Motor neuron (in vitro differentiated cells): Measurements from ENCODE around the gene TBCC. TPM values are rescaled to one million over a fixed set of nuclear protein-coding genes. Genes with fewer than 3 reads are reported as not detected.
A peak's percentile ranks its signal among the peaks of the same experiment; 100 is the strongest.
"Not testable (repeated sequence)": the region's sequence is repeated elsewhere in the genome, so short reads cannot be mapped to it uniquely, and the experiment has no call there.

Experiments
- ATAC-seq, 8 experiments: fragments of 200-7000 bp; cut with Tn5 transposase; replicated peaks in 6 of 8; 2 replicates each; pipeline ENCODE4 v1.8.0; 2021; ENCODE audit warnings: mild to moderate bottlenecking in 8 of 8, moderate library complexity in 8 of 8
- H3K27ac ChIP-seq, 2 donors: fragments of 250-450 bp; sonication (Bioruptor Pico); 2 replicates each; pipeline ENCODE4 v1.9.0; 2021; ENCODE audit warnings: antibody characterized with exemption in 2 of 2, mild to moderate bottlenecking in 2 of 2, moderate library complexity in 1 of 2
- H3K4me1 ChIP-seq, 2 donors: fragments of 250-450 bp; sonication (Bioruptor Pico); replicated peaks in 1 of 2; 2 replicates each; pipeline ENCODE4 v1.6.1; 2021; ENCODE audit warnings: antibody characterized with exemption in 2 of 2, mild to moderate bottlenecking in 2 of 2, moderate library complexity in 1 of 2
- H3K4me3 ChIP-seq, 5 donors: fragments of 250-450 bp; sonication (Bioruptor Pico); 2 replicates each; pipeline ENCODE4 v1.9.0; 2021; ENCODE audit warnings: antibody characterized with exemption in 5 of 5, mild to moderate bottlenecking in 5 of 5, moderate library complexity in 4 of 5
- WGBS, 10 experiments: fragments of 450-650 bp; shearing (Covaris generic); methylation state at CpG; one replicate each; pipeline ENCODE4 v1.0.0; 2022; 5-methylcytosine and 5-hydroxymethylcytosine counted together
- in situ Hi-C, 9 experiments: fragments of 400-800 bp; cut with MboI; loops; one replicate each; pipeline ENCODE4 v1.15.0; 2021; ENCODE audit warnings: low sequenced_read_pairs in 9 of 9, low pct_unique_long_range_greater_than_20kb in 2 of 9; ENCODE audit not compliant: unreplicated experiment in 9 of 9
- total RNA-seq, 8 experiments: library from RNA; unstranded; fragments of 300-600 nt; gene quantifications; 2 replicates each; pipeline versions ENCODE4 v1.2.3 to v1.2.4, GENCODE V29; 2022

The TBCC gene
- total RNA-seq, 8 experiments from 2014 or later: 24.5 to 47.9 (median 34.5) TPM

DNA sequence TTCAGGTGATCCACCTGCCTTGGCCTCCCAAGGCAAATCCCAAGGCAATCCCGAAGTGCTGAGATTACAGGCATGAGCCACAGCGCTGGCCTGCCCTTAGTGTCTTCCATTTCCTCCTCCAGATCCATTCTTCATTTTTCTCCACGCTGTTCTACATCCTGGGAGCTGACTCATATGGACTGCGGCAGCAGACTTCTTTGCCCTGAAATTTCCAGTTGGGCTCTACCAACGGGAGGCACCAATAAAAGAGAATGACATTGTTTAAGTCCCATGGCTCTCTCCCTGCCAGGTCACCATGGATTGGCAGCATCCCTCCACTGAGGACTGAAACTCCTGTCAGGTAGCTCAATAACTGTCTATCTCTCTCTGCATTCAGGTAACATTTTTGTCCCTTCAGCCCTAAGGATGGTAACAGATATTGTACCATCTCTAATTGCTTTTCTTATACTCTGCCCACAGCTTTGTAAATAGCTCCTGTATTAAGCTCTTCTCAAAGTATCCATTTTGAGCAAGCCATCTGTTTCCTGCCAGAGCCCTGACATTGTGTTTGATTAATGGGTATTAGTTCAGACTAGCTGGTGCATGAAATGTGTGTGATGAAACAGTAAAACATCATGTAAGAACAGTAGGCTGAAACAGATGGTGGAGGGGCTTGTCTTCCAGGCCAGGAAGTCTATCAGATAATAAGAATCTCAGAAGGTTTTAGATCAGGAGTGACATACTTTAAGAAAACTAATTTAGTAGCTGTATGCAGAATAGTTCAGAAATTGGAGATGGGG lies 3.6 kb downstream of the TBCC start:
- whole genome bisulfite sequencing, 10 experiments: 32 to 100% (median 68%) methylated on average over 2 to 4 of the region's 5 CpGs; no CpG with 5 or more reads in 1 of the 10 experiments
- Histone ChIP-seq H3K27ac (peak overlapping the region; percentile 34 to 70), H3K4me1 (peaks cover 18 to 27% of the 10 kb centered on the region in 2 donors), H3K4me3 (no peak overlapping the region)
- ATAC-seq: peak in 2 of 8 experiments; percentile 6 to 17
- in situ Hi-C loops: no loop called here

DNA sequence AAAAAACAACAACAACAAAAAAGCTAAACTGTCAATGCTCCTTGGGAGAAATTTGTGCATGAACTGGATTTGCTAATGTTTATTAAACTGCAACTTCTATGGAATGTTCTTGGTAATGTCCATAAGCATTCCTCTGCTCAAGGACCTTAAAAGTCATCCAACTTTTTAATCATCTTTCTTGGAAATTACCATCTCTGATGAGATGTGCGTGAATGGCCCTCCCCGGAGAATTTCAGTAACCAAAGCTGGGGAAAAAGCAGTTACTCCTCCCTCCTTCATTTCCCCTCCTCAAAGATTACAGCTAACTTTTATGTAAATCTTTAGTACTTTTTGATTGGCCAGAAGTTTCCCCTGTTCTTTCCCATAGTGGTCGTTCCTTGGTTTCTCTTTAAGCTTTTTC lies 5.2 kb downstream of the TBCC start:
- in situ Hi-C loops: no loop called here
- no peak overlapping the region for H3K27ac ChIP-seq
- ATAC-seq: peak in 2 of 8 experiments; percentile 7 to 28
- no peak overlapping the region for H3K4me3 ChIP-seq
- 25 to 100% (median 66%) methylated on average over 1 to 3 of the region's 3 CpGs for WGBS, 10 experiments
- H3K4me1 ChIP-seq: peaks cover 18 to 27% of the 10 kb centered on the region in 2 donors

DNA sequence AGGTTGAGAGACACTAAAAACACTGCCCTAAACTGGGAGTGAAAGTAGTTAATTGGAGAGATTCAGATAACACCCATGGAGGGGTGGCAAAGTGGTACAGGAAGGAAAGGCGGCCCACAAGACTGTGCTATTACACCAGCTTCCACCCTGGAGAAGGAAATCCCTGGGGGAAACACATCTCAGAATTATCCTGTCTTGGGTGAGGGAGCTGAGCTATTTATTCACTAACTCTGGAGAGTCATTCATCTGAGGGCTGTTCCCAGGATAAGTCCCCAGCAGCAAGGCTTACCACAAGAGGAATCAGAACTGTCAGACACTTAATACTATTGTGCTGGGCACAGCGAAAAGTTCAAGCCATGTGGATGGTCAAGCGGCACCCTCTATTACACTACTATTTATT lies 9.9 kb downstream of the TBCC start:
- in situ Hi-C loops: no loop called here
- Histone ChIP-seq H3K4me3 (no peak overlapping the region), H3K4me1 (no peaks in the 10 kb centered on the region), H3K27ac (no peak overlapping the region)
- 62 to 100% (median 83%) methylated on average over 1 to 3 of the region's 3 CpGs; no CpG with 5 or more reads in 3 of the 10 experiments for WGBS, 10 experiments
- no peak for ATAC-seq

DNA sequence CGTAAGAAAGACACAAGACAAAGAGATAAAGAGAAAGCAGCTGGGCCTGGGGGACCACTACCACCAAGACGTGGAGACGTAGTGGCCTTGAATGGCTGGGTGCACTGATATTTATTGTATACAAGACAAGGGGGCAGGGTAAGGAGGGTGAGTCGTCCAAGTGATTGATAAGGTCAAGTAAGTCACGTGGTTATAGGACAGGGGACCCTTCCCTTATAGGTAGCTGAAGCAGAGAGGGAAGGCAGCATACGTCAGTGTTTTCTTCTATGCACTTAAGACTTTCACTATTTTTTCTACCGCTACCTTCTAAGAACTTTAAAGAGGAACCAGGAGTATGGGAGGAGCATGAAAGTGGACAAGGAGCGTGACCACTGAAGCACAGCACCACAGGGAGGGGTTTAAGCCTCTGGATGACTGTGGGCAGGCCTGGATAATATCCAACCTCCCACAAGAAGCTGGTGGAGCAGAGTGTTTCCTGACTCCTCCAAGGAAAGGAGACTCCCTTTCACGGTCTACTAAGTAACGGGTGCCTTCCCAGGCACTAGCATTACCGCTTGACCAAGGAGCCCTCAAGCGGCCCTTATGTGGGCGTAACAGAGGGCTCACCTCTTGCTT lies 11.9 kb downstream of the TBCC start:
- in situ Hi-C loops, ATAC-seq, H3K27ac ChIP-seq, H3K4me1 ChIP-seq, H3K4me3 ChIP-seq: not testable (repeated sequence)
- 50 to 100% (median 79%) methylated on average over 1 to 10 of the region's 13 CpGs; no CpG with 5 or more reads in 1 of the 10 experiments for WGBS, 10 experiments

DNA sequence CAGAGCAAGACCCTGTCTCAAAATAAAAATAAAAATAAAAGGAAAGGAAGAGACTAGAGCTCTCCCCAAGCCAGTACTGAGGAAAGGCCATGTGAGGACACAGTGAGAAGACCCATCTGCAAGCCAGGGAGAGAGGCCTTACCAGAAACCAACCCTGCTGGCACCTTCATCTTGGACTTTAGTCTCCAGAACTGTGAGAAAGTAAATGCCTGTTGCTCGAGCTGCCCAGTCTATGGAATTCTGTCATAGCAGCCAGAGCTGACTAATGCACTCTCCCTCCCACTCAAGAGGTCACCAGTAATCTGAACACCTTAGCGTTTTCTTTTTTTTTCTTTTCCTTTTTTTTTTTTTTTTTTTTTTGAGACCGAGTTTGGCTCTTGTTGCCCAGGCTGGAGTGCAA lies 16.2 kb downstream of the TBCC start:
- in situ Hi-C loops: no loop called here
- no peak overlapping the region for H3K27ac ChIP-seq
- no peaks in the 10 kb centered on the region for H3K4me1 ChIP-seq
- 33 to 80% (median 52%) methylated on average over 1 to 2 of the region's 3 CpGs; no CpG with 5 or more reads in 3 of the 10 experiments for WGBS, 10 experiments
- no peak for ATAC-seq
- no peak overlapping the region for H3K4me3 ChIP-seq

DNA sequence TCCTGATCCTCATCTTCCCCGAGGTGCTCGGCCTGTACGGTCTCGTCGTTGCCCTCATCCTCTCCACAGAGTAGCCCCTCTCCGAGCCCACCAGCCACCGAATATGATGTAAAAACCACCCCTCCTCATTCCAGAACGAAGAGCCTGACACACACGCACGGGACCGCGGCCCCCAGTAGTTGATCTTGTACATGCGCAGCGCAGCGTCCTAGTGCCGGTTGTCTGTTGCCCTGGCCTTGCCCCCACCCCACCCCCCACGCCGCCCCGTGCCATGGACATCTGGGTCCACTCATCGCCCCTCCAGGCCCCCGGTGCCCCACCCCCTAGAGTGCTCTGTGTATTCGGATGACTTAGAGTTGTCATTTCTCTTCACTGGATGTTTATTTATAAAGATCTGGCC lies 18.3 kb downstream of the TBCC start:
- ATAC-seq: peak in 1 of 8 experiments; percentile 8
- Histone ChIP-seq H3K27ac (no peak overlapping the region), H3K4me3 (no peak overlapping the region), H3K4me1 (no peaks in the 10 kb centered on the region)
- 14% methylated on average over 2 of the region's 22 CpGs; no CpG with 5 or more reads in 9 of the 10 experiments for WGBS, 10 experiments
- in situ Hi-C loops: no loop called here

DNA sequence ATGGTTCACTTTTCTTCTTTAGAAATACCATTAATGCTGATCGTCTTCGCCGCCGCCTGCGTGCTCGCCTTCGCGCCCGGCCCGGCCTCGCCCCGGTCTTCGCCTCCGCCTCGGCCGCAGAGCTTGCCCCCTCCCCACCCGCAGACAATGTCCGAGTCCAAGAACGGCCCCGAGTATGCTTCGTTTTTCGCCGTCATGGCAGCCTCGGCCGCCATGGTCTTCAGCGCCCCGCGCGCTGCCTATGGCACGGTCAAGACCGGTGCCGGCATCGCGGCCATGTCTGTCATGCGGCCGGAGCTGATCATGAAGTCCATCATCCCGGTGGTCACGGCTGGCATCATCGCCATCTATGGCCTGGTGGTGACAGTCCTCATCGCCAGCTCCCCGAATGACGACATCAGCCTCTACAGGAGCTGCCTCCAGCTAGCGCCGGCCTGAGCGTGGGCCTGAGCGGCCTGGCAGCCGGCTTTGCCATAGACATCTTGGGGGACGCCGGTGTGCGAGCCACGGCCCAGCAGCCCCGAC lies 18.8 kb downstream of the TBCC start:
- no peak overlapping the region for H3K4me3 ChIP-seq
- ATAC-seq: peak in 2 of 8 experiments; percentile 57 to 67
- 4 to 100% (median 30%) methylated on average over 1 to 16 of the region's 52 CpGs; no CpG with 5 or more reads in 5 of the 10 experiments for WGBS, 10 experiments

DNA sequence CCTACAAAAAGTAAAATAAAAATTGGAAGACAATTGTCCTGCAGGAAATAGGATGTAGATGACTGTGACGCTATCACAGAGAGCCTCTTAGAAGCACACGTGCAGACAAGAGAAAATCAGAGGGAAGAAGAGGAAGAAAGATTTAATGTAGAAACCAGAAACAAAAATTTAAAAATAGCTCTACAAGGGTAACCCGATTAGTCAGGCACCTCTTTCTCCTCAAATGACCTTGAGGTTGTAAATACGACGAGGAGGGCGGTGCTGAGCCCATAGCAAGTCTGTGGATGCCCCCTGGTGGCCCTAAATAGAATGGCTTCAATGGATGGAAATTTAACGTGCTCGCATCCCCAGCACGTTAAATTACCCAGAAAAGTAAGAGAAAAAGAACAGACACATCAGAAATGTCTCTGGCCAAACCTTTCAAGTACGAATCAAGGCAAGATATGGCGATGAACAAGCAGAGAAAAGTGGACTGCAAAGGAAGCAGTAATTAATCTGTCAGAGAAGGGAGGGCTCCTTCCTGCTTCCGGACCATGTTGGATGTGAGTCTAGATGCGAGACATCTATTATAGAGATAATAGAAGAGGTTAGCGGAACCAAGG lies 19.3 kb downstream of the TBCC start:
- H3K4me3 ChIP-seq: no peak overlapping the region
- H3K4me1 ChIP-seq: no peaks in the 10 kb centered on the region
- ATAC-seq: peak; percentile 61 to 97 (median 80)
- H3K27ac ChIP-seq: no peak overlapping the region
- in situ Hi-C loops: no loop called here
- 1 to 37% (median 29%) methylated on average over 5 to 14 of the region's 14 CpGs; no CpG with 5 or more reads in 1 of the 10 experiments for WGBS, 10 experiments

More for the DNA sequence above, 18.8 kb downstream of the TBCC start:
- Histone ChIP-seq H3K27ac (no peak overlapping the region), H3K4me1 (no peaks in the 10 kb centered on the region)
- in situ Hi-C loops: no loop called here

DNA sequence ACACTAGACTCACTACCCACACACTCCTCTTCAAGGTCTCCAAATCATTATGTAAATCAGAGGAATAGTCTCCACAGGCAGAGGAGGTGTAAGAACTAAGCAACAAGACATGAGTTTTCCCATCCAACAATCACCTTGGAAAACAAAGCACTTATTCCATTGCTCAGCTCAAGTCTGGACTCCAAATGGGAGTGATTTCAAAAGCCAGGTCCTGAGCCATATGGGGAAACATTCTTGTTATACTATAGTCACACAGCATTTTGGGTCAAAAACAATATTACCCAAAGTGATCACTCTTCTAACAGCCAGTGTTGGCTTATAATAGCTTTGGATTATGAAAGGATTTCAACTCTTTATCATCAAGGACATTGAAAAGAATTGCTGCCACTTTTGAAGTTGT lies 19.9 kb downstream of the TBCC start:
- no peaks in the 10 kb centered on the region for H3K4me1 ChIP-seq
- no peak for ATAC-seq
- in situ Hi-C loops: no loop called here
- H3K4me3 ChIP-seq: no peak overlapping the region
- no peak overlapping the region for H3K27ac ChIP-seq

DNA sequence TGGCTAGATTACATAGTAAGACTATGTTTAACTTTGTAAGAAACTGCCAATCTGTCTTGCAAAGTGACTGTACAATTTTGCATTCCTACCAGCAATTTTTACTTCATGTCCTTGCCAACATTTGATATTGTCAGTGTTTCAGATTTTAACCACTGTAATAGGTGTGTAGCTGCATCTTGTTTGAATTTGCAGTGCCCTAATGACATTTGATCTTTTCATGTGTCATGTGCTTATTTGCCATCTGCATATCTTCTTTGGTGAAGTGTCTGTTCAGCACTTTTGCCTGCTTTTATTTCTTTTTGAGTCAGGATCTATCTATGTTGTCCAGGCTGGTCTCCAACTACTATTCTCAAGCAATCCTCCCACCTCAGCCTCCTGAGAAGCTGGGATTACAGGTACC lies 21.1 kb downstream of the TBCC start:
- no peak for ATAC-seq
- Histone ChIP-seq H3K4me1 (no peaks in the 10 kb centered on the region), H3K27ac (no peak overlapping the region), H3K4me3 (no peak overlapping the region)
- in situ Hi-C loops: no loop called here

DNA sequence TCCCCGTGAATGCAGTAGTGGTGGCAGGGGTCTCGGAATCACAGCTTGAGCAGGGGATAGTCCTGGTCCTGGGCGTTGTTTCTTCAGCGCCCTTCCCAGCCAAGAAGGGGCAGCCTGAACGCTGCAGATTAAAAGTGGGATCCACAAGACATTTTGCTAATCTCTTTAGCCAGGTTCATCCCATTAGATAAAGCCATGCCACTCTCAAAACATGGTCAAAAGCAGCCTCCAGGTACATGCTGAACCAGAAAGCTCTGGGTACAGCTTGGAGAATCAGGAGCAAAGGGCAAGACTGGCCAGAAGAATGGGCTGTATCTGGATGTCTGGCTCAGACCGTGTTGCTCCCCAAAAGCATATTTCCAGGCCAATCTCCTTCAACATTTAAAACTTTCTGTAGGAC lies 23.4 kb downstream of the TBCC start, which contains the start of gene PRPH2:
PRPH2 (minus strand) TSS at position 101 of the 400 bp plus-strand sequence. CDS start 263 bp downstream, outside the sequence.
- 55 to 100% (median 81%) methylated on average over 1 to 5 of the region's 6 CpGs; no CpG with 5 or more reads in 4 of the 10 experiments for WGBS, 10 experiments
- ATAC-seq: no peak
- in situ Hi-C loops: no loop called here

DNA sequence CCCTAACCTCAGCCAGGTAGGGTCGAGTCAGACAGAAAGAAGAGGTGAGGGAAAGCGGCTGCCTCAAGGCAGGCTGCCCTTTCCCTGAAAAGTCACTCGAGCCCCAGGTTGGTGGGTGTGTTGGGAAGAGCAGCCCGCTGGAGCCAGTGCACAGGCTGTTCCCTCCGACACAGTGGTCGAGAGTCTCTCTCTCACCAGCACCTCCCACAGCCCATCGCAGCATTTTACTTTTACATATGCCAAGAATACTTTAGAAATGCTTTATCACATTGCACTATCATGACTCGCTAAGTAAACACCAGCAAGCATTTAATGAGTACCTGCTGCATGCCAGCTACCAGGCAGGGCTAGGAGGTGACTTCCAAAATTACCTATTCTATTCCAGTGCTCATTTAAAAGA lies 25.2 kb downstream of the TBCC start:
- H3K4me1 ChIP-seq: no peaks in the 10 kb centered on the region
- peak in 1 of 8 experiments; percentile 24 for ATAC-seq
- no peak overlapping the region for H3K27ac ChIP-seq
- 20 to 77% (median 60%) methylated on average over 2 to 7 of the region's 8 CpGs for WGBS, 10 experiments
- in situ Hi-C loops: no loop called here
- H3K4me3 ChIP-seq: no peak overlapping the region

More for the DNA sequence above, 23.4 kb downstream of the TBCC start, which contains the start of gene PRPH2:
- no peak within 1 kb of the TSS for H3K4me3 ChIP-seq
- H3K27ac ChIP-seq: no peak within 1 kb of the TSS
- no peaks in the 10 kb centered on the region for H3K4me1 ChIP-seq

DNA sequence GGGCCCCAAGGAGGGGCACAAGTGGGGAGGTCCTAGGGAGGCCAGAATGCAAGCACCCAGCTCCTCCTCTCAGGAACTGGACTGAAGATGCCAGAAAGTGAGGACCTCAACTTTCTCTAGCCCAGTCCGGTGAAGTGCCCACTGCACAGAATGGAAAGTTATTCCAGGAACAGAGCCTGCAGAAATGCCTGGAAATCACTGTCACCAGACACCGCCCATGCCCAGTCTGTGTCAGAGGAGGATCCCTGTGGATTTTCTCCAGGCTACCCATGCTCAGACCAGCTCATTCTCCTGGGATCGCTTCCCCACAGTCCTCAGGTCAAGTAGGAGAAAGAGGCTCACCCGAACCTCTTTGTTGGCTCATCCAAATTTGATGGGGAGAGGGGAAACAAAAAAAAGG lies 30.0 kb downstream of the TBCC start:
- in situ Hi-C loops: no loop called here
- Histone ChIP-seq H3K4me1 (no peaks in the 10 kb centered on the region), H3K4me3 (no peak overlapping the region), H3K27ac (no peak overlapping the region)
- 0 to 81% (median 67%) methylated on average over 1 to 4 of the region's 4 CpGs; no CpG with 5 or more reads in 3 of the 10 experiments for WGBS, 10 experiments
- peak in 3 of 8 experiments; percentile 60 to 92 (median 67) for ATAC-seq
